Vagina (tissue), 2 donors: ENCODE results near the gene CD48.

Source experiments
- POLR2A ChIP-seq, 2 donors: fragments of 450-650 bp; IDR thresholded peaks; one replicate each; pipeline ENCODE4 v1.6.1; 2017; ENCODE audit warnings: antibody characterized with exemption in 2 of 2, mild to moderate bottlenecking in 2 of 2, moderate library complexity in 2 of 2
- TF ChIP-seq, protein P1 (sequence below), 3 experiments: fragments of 450-650 bp in 2 of 3; fragments of 200-600 bp in 1 of 3; sonication (generic) in 1 of 3; IDR thresholded peaks; one replicate each; pipeline ENCODE4 v1.5.1; 2017 to 2019; ENCODE audit warnings: antibody characterized with exemption in 3 of 3, mild to moderate bottlenecking in 2 of 3, moderate library complexity in 2 of 3

DNA sequence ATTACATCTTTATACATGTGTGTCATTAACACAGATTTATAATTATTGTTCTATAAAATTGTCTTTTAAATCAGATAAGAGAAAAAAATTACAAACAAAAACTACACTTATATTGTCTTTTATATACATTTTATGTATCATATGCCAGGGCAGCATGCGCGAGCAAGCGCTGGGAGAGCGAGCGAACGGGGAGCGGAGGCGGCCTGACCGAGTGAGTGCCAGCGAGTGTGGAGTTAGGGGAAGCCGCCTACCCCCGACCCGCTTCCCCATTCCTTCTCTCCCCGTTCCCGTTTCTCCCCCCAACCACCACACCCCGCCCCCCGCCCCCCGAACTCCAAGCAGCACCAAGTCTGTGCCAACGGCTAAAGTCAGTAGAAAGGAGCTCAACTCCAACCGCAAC lies 41.8 kb downstream of the CD48 start:
- TF ChIP-seq, protein P1, sequence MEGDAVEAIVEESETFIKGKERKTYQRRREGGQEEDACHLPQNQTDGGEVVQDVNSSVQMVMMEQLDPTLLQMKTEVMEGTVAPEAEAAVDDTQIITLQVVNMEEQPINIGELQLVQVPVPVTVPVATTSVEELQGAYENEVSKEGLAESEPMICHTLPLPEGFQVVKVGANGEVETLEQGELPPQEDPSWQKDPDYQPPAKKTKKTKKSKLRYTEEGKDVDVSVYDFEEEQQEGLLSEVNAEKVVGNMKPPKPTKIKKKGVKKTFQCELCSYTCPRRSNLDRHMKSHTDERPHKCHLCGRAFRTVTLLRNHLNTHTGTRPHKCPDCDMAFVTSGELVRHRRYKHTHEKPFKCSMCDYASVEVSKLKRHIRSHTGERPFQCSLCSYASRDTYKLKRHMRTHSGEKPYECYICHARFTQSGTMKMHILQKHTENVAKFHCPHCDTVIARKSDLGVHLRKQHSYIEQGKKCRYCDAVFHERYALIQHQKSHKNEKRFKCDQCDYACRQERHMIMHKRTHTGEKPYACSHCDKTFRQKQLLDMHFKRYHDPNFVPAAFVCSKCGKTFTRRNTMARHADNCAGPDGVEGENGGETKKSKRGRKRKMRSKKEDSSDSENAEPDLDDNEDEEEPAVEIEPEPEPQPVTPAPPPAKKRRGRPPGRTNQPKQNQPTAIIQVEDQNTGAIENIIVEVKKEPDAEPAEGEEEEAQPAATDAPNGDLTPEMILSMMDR (IDR thresholded peaks at IDR 0.05), result no peak
- no peak for TF ChIP-seq POLR2A (IDR thresholded peaks at IDR 0.05)
